HEK293T (cell line): Measurements from ENCODE around the gene MPEG1.

Source experiments
- CTCF ChIA-PET: fragments of 350-600 bp; formaldehyde crosslinking; extraction: SDS; loops from one replicate; lab custom pipeline; 2021; ENCODE audit warnings: antibody characterized with exemption, inconsistent platforms; lab: Yijun Ruan, JAX
- POLR2A ChIA-PET: fragments of 350-600 bp; formaldehyde crosslinking; extraction: SDS; loops from one replicate; lab custom pipeline; 2020; ENCODE audit warnings: antibody characterized with exemption, inconsistent platforms; lab: Yijun Ruan, JAX
- DNase-seq: peaks from one replicate; pipeline ENCODE4 v3.0.0; 2012; ENCODE audit warnings: mixed read lengths; ENCODE audit errors: extremely low spot score
- ARNT ChIP-seq: fragments of 450-650 bp; IDR thresholded peaks from 2 replicates; pipeline ENCODE4 v1.6.1; 2017; ENCODE audit warnings: mild to moderate bottlenecking
- BHLHE40 ChIP-seq: fragments of 450-650 bp; IDR thresholded peaks from 2 replicates; pipeline ENCODE4 v1.6.1; 2016; ENCODE audit warnings: mild to moderate bottlenecking, moderate library complexity, borderline replicate concordance
- CTBP1 ChIP-seq: fragments of 450-650 bp; IDR thresholded peaks from 2 replicates; pipeline ENCODE4 v1.6.1; 2016; ENCODE audit warnings: borderline replicate concordance
- ELF4 ChIP-seq: fragments of 450-650 bp; IDR thresholded peaks from 2 replicates; pipeline ENCODE4 v1.6.1; 2017; ENCODE audit warnings: antibody characterized with exemption
- FOXA1 ChIP-seq: fragments of 450-650 bp; IDR thresholded peaks from 2 replicates; pipeline ENCODE4 v1.6.1; 2016; ENCODE audit warnings: mild to moderate bottlenecking
- FOXK2 ChIP-seq: fragments of 450-650 bp; IDR thresholded peaks from 2 replicates; pipeline ENCODE4 v1.6.1; 2016; ENCODE audit warnings: mild to moderate bottlenecking
- FOXM1 ChIP-seq: fragments of 450-650 bp; IDR thresholded peaks from 2 replicates; pipeline ENCODE4 v1.6.1; 2017; ENCODE audit warnings: mild to moderate bottlenecking, borderline replicate concordance
- HDGF ChIP-seq: fragments of 450-650 bp; IDR thresholded peaks from 2 replicates; pipeline ENCODE4 v1.6.1; 2017; ENCODE audit warnings: antibody characterized with exemption, borderline replicate concordance
- L3MBTL2 ChIP-seq: fragments of 450-650 bp; conservative IDR thresholded peaks from 2 replicates; pipeline ENCODE4 v1.6.1; 2016; ENCODE audit warnings: mild to moderate bottlenecking
- LEF1 ChIP-seq: fragments of 450-650 bp; IDR thresholded peaks from 2 replicates; pipeline ENCODE4 v1.6.1; 2017; ENCODE audit warnings: mild to moderate bottlenecking, borderline replicate concordance
- NFRKB ChIP-seq: fragments of 450-650 bp; IDR thresholded peaks from 2 replicates; pipeline ENCODE4 v1.6.1; 2016; ENCODE audit warnings: mild to moderate bottlenecking, moderate library complexity
- PKNOX1 ChIP-seq: fragments of 450-650 bp; IDR thresholded peaks from 2 replicates; pipeline ENCODE4 v1.6.1; 2016
- SP1 ChIP-seq: fragments of 450-650 bp; IDR thresholded peaks from 2 replicates; pipeline ENCODE4 v1.6.1; 2017
- SUZ12 ChIP-seq: fragments of 450-650 bp; IDR thresholded peaks from 2 replicates; pipeline ENCODE4 v1.6.1; 2016; ENCODE audit warnings: mild to moderate bottlenecking
- TARDBP ChIP-seq: fragments of 450-650 bp; IDR thresholded peaks from 2 replicates; pipeline ENCODE4 v1.6.1; 2016
- ZNF384 ChIP-seq: fragments of 450-650 bp; IDR thresholded peaks from 2 replicates; pipeline ENCODE4 v1.6.1; 2016

MPEG1 gene

GRCh38 chr11:59255281-59255680 lies 42.6 kb upstream of the MPEG1 start:
- TF ChIP-seq TARDBP (no peak), CTBP1 (no peak), LEF1 (no peak), ZNF384 (no peak), HDGF (no peak), FOXK2 (no peak), L3MBTL2 (no peak), ELF4 (no peak), SUZ12 (no peak), BHLHE40 (no peak), NFRKB (no peak), FOXM1 (no peak), FOXA1 (no peak), PKNOX1 (no peak), ARNT (no peak)
- no peak for DNase-seq
- CTCF ChIA-PET, result no interaction called here
- POLR2A ChIA-PET, result no interaction called here

GRCh38 chr11:59254286-59254685 lies 41.6 kb upstream of the MPEG1 start:
- DNase-seq, result no peak
- CTCF ChIA-PET, result no interaction called here
- TF ChIP-seq FOXM1, result no peak
- no peak for TF ChIP-seq PKNOX1
- TF ChIP-seq HDGF, result no peak
- TF ChIP-seq BHLHE40, result no peak
- TF ChIP-seq FOXK2, result no peak
- no peak for TF ChIP-seq SUZ12
- no peak for TF ChIP-seq CTBP1
- no peak for TF ChIP-seq ELF4
- no peak for TF ChIP-seq ARNT
- no peak for TF ChIP-seq NFRKB
- POLR2A ChIA-PET, result no interaction called here

- CTCF ChIA-PET, result no interaction called here
- TF ChIP-seq NFRKB (no peak), LEF1 (no peak), TARDBP (no peak)
- no peak for DNase-seq
- POLR2A ChIA-PET, result no interaction called here
These were observed 40.3 kb upstream of the MPEG1 start for GRCh38 chr11:59253001-59253400.

GRCh38 chr11:59249535-59249934 lies 36.8 kb upstream of the MPEG1 start:
- DNase-seq, result no peak
- ChIA-PET CTCF (no interaction called here), POLR2A (no interaction called here)
- TF ChIP-seq SUZ12 (no peak), NFRKB (no peak), FOXA1 (no peak), SP1 (no peak), TARDBP (no peak), HDGF (no peak), LEF1 (no peak), ZNF384 (no peak), L3MBTL2 (no peak), ARNT (no peak), PKNOX1 (no peak), FOXM1 (no peak), CTBP1 (no peak)

GRCh38 chr11:59247531-59248227 lies 35.0 kb upstream of the MPEG1 start:
- CTCF ChIA-PET, result no interaction called here
- no peak for DNase-seq

GRCh38 chr11:59243633-59244032 lies 30.9 kb upstream of the MPEG1 start:
- POLR2A ChIA-PET, result no interaction called here
- no peak for TF ChIP-seq NFRKB
- DNase-seq, result no peak
- CTCF ChIA-PET, result no interaction called here

More at GRCh38 chr11:59247531-59248227, 35.0 kb upstream of the MPEG1 start:
- POLR2A ChIA-PET, result no interaction called here
- no peak for TF ChIP-seq FOXM1

- ChIA-PET POLR2A (no interaction called here), CTCF (no interaction called here)
- no peak for DNase-seq
- no peak for TF ChIP-seq ARNT
- no peak for TF ChIP-seq ZNF384
- no peak for TF ChIP-seq ELF4
- no peak for TF ChIP-seq PKNOX1
- no peak for TF ChIP-seq NFRKB
- no peak for TF ChIP-seq CTBP1
- TF ChIP-seq HDGF, result no peak
- no peak for TF ChIP-seq BHLHE40
- TF ChIP-seq LEF1, result no peak
- TF ChIP-seq L3MBTL2, result no peak
- TF ChIP-seq SUZ12, result no peak
- TF ChIP-seq TARDBP, result no peak
- no peak for TF ChIP-seq FOXM1
- no peak for TF ChIP-seq SP1
- no peak for TF ChIP-seq FOXK2
- no peak for TF ChIP-seq FOXA1
These were observed 27.6 kb upstream of the MPEG1 start for GRCh38 chr11:59240322-59240721.
